HL-60/S4 (cell line): ENCODE results near the gene CYTH1.

Experiments
- in situ Hi-C: fragments of 300-500 bp; cut with MboI; formaldehyde crosslinking; loops from 2 replicates; pipeline ENCODE4 v1.14.3; 2022; ENCODE audit warnings: low sequenced_read_pairs

Gene CYTH1

GRCh38 chr17:78719630-78720298 is 62.3 kb downstream of the CYTH1 start:
- in situ Hi-C loops, result no loop called here

GRCh38 chr17:78718575-78719208 is 63.4 kb downstream of the CYTH1 start:
- in situ Hi-C loops, result no loop called here

GRCh38 chr17:78717431-78717980 is 64.6 kb downstream of the CYTH1 start:
- in situ Hi-C loops, result no loop called here

- in situ Hi-C loops, result no loop called here
Measured at GRCh38 chr17:78716814-78717393, 65.2 kb downstream of the CYTH1 start.

GRCh38 chr17:78716292-78716691 is 65.8 kb downstream of the CYTH1 start:
- in situ Hi-C loops, result no loop called here

GRCh38 chr17:78715876-78716275 is 66.2 kb downstream of the CYTH1 start:
- in situ Hi-C loops, result no loop called here

DNA sequence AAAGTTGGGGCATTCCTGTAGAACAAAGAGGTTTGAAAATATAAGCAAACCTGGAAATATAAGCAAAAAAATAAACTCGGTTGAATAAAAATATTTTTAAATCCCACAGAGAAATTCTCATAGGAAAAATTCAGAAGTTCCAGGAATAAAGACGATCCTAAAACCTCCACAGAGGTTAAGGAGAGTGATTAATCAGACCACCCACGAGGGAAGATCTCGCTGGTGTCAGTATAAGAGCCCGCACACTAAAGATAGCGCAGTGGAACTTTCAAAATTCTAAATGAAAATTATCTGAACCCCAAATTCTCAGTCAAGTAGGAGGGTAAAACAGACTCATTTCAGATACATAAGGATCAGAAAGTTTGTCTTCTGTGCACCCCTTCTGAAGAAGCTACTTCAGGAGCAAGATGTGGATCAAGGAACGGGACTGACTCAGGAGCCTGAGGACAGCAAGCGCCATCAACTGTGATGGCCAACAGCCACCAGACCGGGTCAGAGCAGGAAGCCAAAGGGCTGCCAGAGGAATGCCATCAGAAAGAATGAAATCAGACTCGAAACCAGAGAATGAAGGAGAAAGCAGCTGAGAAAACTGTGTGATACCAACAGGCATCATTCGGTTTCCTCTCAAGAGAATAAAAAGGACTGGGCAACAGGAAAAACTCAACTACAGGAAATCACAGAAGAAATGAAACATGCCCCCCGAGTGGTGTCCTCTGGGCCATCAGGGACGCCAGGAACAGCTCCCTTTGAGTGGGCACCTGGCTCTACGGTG is 66.9 kb downstream of the CYTH1 start:
- in situ Hi-C loops, result no loop called here

GRCh38 chr17:78714534-78714933 is 67.5 kb downstream of the CYTH1 start:
- in situ Hi-C loops, result no loop called here

DNA sequence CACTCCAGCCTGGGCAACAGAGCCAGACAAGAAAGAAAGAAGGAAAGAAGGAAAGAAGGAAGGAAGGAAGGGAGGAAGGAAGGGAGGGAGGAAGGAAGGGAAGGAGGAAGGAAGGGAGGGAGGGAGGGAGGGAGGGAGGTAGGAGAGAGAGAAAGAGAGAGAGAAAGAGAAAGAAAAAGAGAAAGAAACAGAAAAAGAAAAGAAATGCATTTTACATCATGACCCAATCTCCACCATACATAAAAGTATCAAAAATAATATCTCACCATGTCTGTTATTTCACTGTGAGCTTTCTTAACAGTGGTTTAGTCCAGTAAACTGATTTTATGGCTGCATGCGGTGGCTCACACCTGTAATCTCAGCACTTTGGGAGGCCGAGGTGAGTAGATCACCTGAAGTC is 70.0 kb downstream of the CYTH1 start:
- in situ Hi-C loops, result no loop called here

GRCh38 chr17:78710607-78711006 is 71.5 kb downstream of the CYTH1 start:
- in situ Hi-C loops, result no loop called here

- in situ Hi-C loops, result loop anchor here (5.0 kb wide), 1 partner anchor 217 kb away; no protein-coding TSS in a partner anchor
Measured at GRCh38 chr17:78709751-78710181, 72.3 kb downstream of the CYTH1 start.

DNA sequence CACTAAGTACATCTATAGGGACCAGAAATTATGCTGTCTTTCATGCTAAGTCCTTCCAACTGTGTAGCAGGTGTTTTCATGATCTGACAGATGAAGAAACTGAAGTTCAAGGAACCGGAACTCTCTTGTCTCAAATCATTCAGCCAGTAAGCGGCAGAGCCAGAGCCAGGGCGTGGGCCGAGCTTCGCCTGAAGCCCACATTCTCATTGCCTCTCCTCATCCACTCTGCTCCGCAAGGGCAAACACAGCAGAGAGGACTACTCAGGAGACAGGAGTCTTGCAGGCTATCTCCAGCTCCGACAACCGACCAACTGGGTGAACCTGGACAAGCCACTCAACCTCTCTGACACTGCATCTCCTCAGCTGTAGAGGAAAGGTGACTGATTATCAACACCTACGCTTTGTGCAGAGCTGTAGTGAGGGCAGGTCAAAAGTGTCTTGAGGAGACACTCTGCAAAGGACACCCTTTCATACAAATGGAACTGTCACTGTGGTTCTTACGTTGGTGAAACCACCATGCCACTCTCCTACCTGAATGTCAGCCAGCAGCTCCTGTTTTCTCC is 72.9 kb downstream of the CYTH1 start:
- in situ Hi-C loops, result loop anchor here (5.0 kb wide), 1 partner anchor 217 kb away; no protein-coding TSS in a partner anchor

DNA sequence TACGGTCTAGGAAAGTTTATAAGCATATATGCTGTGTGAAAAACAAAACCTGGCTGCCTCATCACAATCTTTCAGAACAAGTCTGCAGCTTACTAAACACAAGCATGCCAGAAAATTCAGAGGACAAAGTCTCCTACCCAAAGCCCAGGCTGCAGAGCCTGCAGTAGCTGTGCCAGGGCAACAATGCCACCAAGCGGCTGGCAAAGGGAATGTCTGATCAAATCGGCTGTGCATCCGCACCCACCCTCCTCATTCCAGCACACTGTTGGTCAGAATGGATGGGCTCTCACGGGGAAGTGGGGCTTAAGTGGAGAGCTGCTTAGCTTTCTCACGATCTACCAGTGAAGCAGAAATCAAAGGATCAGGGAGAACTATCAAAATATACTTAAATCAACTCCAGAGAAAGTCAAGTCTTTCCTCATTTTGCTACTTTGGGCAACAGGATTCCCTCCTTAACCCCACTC is 73.5 kb downstream of the CYTH1 start:
- in situ Hi-C loops, result loop anchor here (5.0 kb wide), 1 partner anchor 216 kb away; no protein-coding TSS in a partner anchor

GRCh38 chr17:78707923-78708322 is 74.2 kb downstream of the CYTH1 start:
- in situ Hi-C loops, result loop anchor here (5.0 kb wide), 1 partner anchor 216 kb away; no protein-coding TSS in a partner anchor

GRCh38 chr17:78707016-78707415 is 75.1 kb downstream of the CYTH1 start:
- in situ Hi-C loops, result loop anchor here (5.0 kb wide), 1 partner anchor 215 kb away; no protein-coding TSS in a partner anchor

GRCh38 chr17:78706271-78706915 is 75.7 kb downstream of the CYTH1 start:
- in situ Hi-C loops, result loop anchor here (5.0 kb wide), 1 partner anchor 214 kb away; no protein-coding TSS in a partner anchor

- in situ Hi-C loops, result loop anchor here (5.0 kb wide), 1 partner anchor 213 kb away; no protein-coding TSS in a partner anchor
Measured at GRCh38 chr17:78705071-78705470, 77.0 kb downstream of the CYTH1 start.

DNA sequence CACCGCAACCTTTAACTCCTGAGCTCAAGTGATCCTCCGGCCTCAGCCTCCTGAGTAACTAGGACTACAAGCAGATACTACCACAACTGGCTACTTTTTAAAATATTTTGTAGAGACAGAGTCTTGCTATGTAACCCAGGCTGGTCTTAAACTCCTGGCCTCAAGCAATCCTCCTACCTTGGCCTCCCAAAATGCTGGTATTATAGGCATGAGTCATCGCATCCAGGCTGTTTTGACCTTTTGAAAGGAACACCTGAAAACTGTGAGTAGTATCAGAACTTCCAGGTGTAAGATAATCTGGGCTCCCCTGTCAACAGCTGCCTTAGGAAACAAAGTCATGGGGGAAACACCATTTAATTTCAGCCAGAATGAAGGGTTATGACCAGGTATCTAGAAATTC is 77.5 kb downstream of the CYTH1 start:
- in situ Hi-C loops, result no loop called here

DNA sequence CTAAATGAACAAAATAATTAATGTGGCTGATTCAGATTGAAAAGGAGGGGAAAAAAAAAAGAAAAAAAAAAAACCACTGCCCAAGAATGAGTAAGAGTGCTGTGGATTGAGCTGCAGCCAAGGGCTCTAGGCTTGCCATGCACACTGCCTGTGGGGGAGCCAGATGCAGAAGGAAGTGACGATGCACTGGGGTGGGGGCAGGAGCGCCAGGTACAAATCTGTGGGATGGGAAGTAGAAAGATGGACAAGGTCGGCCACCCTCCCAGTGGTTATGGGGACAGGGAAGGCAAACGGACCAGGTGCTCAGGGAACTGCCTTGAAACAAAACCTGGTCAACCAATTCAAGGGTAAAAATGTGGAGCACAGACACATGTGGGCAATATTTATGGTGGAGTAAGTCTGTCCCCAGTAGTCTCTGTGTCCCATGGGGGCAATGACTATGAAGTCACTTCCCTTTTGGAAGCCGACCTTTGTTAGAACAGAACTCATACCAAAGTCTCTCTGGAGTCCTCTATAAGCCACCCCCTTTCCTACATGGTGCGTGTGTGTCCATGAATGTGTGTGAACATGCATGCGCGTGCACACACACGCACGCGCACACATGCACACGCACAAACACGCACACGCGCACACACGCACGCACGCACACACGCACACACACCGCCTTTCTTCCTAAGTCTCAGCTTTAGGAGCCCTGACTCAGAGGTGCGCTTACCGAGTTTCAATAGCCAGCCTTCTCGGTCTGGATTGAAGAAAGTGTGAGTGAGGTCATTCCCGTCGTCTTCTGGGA is 84.3 kb downstream of the CYTH1 start:
- in situ Hi-C loops, result no loop called here
